B cell (primary cell): ENCODE data around the gene ZNF507.

ENCODE experiments used
- EZH2 ChIP-seq: IDR thresholded peaks from 2 replicates; pipeline ENCODE4 v1.6.1; 2012; ENCODE audit warnings: borderline replicate concordance, low read depth, mild to moderate bottlenecking, moderate library complexity, low read length; ENCODE audit not compliant: insufficient read depth, poor library complexity, severe bottlenecking
- TF ChIP-seq, protein P1 (sequence below): fragments of 200-600 bp; IDR thresholded peaks from one replicate; pipeline ENCODE4 v1.8.0; 2022; ENCODE audit warnings: antibody characterized with exemption, mild to moderate bottlenecking

DNA sequence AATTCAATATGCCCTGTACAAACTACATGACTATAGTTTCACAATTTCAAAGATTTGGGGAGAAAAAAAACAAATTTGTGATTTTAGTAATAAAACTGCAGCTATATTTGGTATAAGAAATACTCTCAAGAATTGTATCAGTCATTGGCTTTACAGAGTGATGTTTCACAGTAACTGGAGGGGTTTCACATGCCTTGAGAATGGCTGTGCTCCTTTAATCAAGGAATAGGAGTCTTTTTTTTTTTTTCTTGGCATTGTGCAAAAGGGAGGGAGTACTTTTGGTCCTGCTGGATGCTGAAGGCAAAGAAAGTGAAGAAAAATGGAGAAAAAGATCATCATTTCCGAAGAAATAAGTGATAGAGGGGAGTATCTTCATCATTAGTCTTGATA lies 6.8 kb downstream of the ZNF507 start:
- TF ChIP-seq, protein P1, sequence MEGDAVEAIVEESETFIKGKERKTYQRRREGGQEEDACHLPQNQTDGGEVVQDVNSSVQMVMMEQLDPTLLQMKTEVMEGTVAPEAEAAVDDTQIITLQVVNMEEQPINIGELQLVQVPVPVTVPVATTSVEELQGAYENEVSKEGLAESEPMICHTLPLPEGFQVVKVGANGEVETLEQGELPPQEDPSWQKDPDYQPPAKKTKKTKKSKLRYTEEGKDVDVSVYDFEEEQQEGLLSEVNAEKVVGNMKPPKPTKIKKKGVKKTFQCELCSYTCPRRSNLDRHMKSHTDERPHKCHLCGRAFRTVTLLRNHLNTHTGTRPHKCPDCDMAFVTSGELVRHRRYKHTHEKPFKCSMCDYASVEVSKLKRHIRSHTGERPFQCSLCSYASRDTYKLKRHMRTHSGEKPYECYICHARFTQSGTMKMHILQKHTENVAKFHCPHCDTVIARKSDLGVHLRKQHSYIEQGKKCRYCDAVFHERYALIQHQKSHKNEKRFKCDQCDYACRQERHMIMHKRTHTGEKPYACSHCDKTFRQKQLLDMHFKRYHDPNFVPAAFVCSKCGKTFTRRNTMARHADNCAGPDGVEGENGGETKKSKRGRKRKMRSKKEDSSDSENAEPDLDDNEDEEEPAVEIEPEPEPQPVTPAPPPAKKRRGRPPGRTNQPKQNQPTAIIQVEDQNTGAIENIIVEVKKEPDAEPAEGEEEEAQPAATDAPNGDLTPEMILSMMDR = no peak
- no peak for TF ChIP-seq EZH2
